ENCODE data around the gene P2RX5.

Gene P2RX5

DNA sequence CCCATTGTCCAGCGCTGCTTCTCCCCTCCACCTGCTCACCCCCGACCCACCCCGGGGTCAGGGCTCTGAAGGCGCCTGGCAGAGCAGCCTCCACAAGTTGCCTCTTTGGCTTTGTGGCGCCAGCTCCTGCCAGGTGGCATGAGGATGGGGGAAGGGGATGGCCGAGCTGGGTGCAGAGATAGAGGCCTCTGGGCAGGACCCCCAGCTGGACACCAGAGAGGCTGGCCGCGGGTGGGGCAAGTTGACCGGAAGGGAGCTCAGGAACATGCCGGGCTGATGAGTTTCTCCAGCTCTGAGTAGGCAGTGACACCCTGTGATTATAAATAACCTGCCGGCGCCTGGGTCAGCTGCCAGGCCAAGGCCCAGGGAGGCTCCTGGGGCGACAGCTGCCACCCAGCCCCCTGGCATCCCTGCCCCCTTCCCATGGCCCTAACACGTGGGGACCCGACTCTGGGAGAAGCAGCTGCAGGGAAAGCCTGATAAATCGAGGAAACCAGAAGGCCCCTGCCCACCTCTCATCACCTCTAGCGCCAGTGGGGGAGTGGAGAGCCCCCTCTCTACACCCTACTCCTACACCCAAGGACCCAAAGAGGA, 729 bp downstream of the P2RX5 start:
- Histone ChIP-seq H3K9ac (ENCODE audit: insufficient read length, low read depth) (peak overlapping the region; percentile 56), H3K4me3 (ENCODE audit: insufficient read length, low read depth) (peak overlapping the region; percentile 49), H3K36me3 (ENCODE audit: insufficient read depth, insufficient read length, low read length) (no peaks in the 10 kb centered on the region), H3K27me3 (ENCODE audit: insufficient read depth, insufficient read length) (peaks cover 37% of the 10 kb centered on the region), H3K4me1 (ENCODE audit: insufficient read depth, insufficient read length) (peaks cover 2% of the 10 kb centered on the region), H3K9me3 (ENCODE audit: insufficient read depth, low read length) (no peaks in the 10 kb centered on the region)
- no peak for TF ChIP-seq SUZ12 (IDR thresholded peaks at IDR 0.05; ENCODE audit: extremely low read depth, insufficient read depth, insufficient read length)
- no peak for TF ChIP-seq YY1 (IDR thresholded peaks at IDR 0.05; ENCODE audit: insufficient read depth, insufficient read length)
- no peak for TF ChIP-seq ZNF274 (IDR thresholded peaks at IDR 0.05; ENCODE audit: low read depth, low read length)
- DNase-seq (ENCODE audit: low read depth, low spot score) = no peak

DNA sequence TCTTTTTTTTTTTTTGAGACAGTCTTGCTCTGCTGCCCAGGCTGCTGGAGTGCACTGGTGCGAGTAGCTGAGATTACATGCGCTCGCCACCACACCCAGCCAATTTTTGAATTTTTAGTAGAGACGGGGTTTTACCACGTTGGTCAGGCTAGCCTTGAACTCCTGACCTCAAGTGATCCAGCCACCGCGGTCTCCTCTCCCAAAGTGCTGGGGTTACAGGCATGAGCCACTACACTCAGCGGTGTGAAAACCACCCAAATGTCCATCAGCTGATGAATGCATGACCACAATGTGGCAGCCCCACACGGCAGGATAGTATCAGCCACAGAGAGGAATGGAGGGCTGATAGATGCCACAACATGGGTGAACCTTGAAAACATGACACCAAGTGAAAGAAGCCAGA, 2.1 kb downstream of the P2RX5 start:
- no peak for DNase-seq (ENCODE audit: low read depth, low spot score)
- no peak overlapping the region for H3K9ac ChIP-seq (ENCODE audit: insufficient read length, low read depth)
- peaks cover 8% of the 10 kb centered on the region for H3K4me1 ChIP-seq (ENCODE audit: insufficient read depth, insufficient read length)
- no peak overlapping the region for H3K4me3 ChIP-seq (ENCODE audit: insufficient read length, low read depth)
- H3K9me3 ChIP-seq (ENCODE audit: insufficient read depth, low read length) = no peaks in the 10 kb centered on the region
- TF ChIP-seq ZNF274 (IDR thresholded peaks at IDR 0.05; ENCODE audit: low read depth, low read length) (no peak), SUZ12 (IDR thresholded peaks at IDR 0.05; ENCODE audit: extremely low read depth, insufficient read depth, insufficient read length) (no peak), YY1 (IDR thresholded peaks at IDR 0.05; ENCODE audit: insufficient read depth, insufficient read length) (no peak)
- peaks cover 37% of the 10 kb centered on the region for H3K27me3 ChIP-seq (ENCODE audit: insufficient read depth, insufficient read length)
- no peaks in the 10 kb centered on the region for H3K36me3 ChIP-seq (ENCODE audit: insufficient read depth, insufficient read length, low read length)

DNA sequence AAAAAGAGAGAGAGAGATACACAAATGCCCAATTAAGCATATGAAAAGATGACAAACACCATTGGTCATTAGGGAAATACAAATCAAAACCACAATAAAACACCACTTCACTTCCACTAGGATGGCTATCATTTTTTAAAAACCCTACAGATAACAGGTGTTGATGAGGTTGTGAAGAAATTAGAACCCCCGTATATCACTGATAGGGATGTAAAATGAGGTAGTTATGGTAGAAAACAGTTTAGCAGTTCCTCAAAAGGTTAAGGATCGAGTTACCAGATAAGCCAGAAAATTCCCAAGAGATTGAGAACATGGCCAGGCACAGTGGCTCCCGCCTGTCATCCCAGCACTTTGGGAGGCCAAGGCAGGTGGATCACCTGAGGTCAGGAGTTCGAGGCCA, 2.8 kb downstream of the P2RX5 start:
- DNase-seq (ENCODE audit: low read depth, low spot score) = no peak
- Histone ChIP-seq H3K9me3 (ENCODE audit: insufficient read depth, low read length) (no peaks in the 10 kb centered on the region), H3K9ac (ENCODE audit: insufficient read length, low read depth) (no peak overlapping the region), H3K4me3 (ENCODE audit: insufficient read length, low read depth) (no peak overlapping the region), H3K36me3 (ENCODE audit: insufficient read depth, insufficient read length, low read length) (no peaks in the 10 kb centered on the region), H3K4me1 (ENCODE audit: insufficient read depth, insufficient read length) (peaks cover 15% of the 10 kb centered on the region), H3K27me3 (ENCODE audit: insufficient read depth, insufficient read length) (peaks cover 37% of the 10 kb centered on the region)
- TF ChIP-seq ZNF274 (IDR thresholded peaks at IDR 0.05; ENCODE audit: low read depth, low read length) (no peak), YY1 (IDR thresholded peaks at IDR 0.05; ENCODE audit: insufficient read depth, insufficient read length) (no peak), SUZ12 (IDR thresholded peaks at IDR 0.05; ENCODE audit: extremely low read depth, insufficient read depth, insufficient read length) (no peak)

DNA sequence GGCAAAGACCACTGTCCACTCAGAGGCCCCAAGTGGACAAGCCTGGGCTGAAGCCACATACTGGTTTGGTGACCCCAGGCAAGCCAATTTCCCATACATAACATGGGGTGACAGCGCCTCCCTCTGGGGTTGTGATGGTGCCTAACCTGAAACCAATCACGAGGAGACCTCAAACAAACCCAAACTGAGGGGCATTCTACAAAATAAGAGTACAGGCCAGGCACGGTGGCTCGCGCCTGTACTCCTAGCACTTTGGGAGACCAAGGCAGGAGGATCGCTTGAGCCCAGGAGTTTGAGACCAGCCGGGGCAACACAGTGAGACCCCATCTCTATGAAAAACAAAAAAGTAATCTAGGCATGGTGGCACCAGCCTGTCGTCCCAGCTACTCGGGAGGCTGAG, 3.6 kb downstream of the P2RX5 start:
- peaks cover 18% of the 10 kb centered on the region for H3K4me1 ChIP-seq (ENCODE audit: insufficient read depth, insufficient read length)
- H3K9ac ChIP-seq (ENCODE audit: insufficient read length, low read depth) = no peak overlapping the region
- H3K27me3 ChIP-seq (ENCODE audit: insufficient read depth, insufficient read length) = peaks cover 35% of the 10 kb centered on the region
- no peaks in the 10 kb centered on the region for H3K9me3 ChIP-seq (ENCODE audit: insufficient read depth, low read length)
- no peaks in the 10 kb centered on the region for H3K36me3 ChIP-seq (ENCODE audit: insufficient read depth, insufficient read length, low read length)
- TF ChIP-seq SUZ12 (IDR thresholded peaks at IDR 0.05; ENCODE audit: extremely low read depth, insufficient read depth, insufficient read length) (no peak), ZNF274 (IDR thresholded peaks at IDR 0.05; ENCODE audit: low read depth, low read length) (no peak), YY1 (IDR thresholded peaks at IDR 0.05; ENCODE audit: insufficient read depth, insufficient read length) (no peak)
- DNase-seq (ENCODE audit: low read depth, low spot score) = no peak
- H3K4me3 ChIP-seq (ENCODE audit: insufficient read length, low read depth) = no peak overlapping the region

DNA sequence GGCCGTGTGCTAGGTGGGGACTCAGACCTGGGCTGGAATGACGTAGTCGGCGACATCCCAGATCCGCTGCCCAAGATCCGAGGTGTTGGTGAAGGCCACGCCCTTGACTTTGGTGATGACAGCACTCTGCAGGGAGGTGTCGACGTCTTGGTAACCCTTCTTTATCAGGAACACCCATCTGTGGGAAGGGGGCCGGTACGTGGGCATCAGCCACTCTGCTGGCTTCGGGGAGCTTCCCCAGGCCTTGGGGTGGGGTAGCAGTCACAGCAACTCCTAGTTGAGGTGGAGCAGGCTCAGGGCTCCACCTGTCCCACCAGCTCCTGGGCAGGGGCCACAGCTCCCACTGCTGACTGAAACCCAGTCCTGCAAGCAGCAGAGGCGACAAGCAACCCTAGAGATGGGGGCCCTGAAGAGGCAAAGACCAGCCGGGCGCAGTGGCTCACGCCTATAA, 4.3 kb downstream of the P2RX5 start:
- DNase-seq (ENCODE audit: low read depth, low spot score) = no peak

DNA sequence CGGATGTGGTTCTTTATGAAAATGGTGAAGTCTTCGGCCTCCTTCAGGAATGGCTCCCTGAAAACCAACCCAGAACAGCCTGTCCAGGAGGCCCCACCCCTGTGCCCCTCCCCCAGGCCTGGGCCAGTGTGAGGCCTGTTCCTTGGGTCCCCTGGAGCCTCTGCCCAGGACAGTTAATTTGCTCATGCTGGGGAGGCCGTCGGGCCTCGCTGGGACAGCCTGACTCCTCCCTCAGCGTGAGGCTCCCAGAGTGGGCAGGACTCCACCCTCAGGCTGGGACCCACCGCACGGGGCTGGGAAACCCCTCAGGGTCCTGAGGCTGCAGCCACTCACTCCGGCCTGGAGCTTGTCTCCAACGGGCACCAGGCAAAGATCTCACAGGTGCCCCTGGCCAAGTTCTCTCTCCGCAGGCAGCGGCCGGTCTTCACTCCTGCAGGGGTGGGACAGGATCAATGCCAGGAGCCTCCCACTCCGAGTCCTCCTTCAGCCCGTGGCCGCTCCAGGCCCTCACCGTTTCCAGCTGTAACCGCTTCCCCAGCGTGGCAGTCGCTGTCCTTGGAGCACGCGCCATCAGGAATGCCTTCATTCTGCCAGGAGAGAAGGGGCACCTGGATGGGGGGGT, 5.8 kb downstream of the P2RX5 start:
- no peak for DNase-seq (ENCODE audit: low read depth, low spot score)
- Histone ChIP-seq H3K9ac (ENCODE audit: insufficient read length, low read depth) (no peak overlapping the region), H3K4me3 (ENCODE audit: insufficient read length, low read depth) (no peak overlapping the region), H3K27me3 (ENCODE audit: insufficient read depth, insufficient read length) (peaks cover 16% of the 10 kb centered on the region), H3K9me3 (ENCODE audit: insufficient read depth, low read length) (no peaks in the 10 kb centered on the region), H3K4me1 (ENCODE audit: insufficient read depth, insufficient read length) (peaks cover 18% of the 10 kb centered on the region), H3K36me3 (ENCODE audit: insufficient read depth, insufficient read length, low read length) (no peaks in the 10 kb centered on the region)
- TF ChIP-seq ZNF274 (IDR thresholded peaks at IDR 0.05; ENCODE audit: low read depth, low read length) = no peak
- TF ChIP-seq SUZ12 (IDR thresholded peaks at IDR 0.05; ENCODE audit: extremely low read depth, insufficient read depth, insufficient read length) = no peak

More for the DNA sequence above, 4.3 kb downstream of the P2RX5 start:
- TF ChIP-seq SUZ12 (IDR thresholded peaks at IDR 0.05; ENCODE audit: extremely low read depth, insufficient read depth, insufficient read length) (no peak), YY1 (IDR thresholded peaks at IDR 0.05; ENCODE audit: insufficient read depth, insufficient read length) (no peak), ZNF274 (IDR thresholded peaks at IDR 0.05; ENCODE audit: low read depth, low read length) (no peak)
- Histone ChIP-seq H3K4me3 (ENCODE audit: insufficient read length, low read depth) (no peak overlapping the region), H3K36me3 (ENCODE audit: insufficient read depth, insufficient read length, low read length) (no peaks in the 10 kb centered on the region), H3K9me3 (ENCODE audit: insufficient read depth, low read length) (no peaks in the 10 kb centered on the region), H3K4me1 (ENCODE audit: insufficient read depth, insufficient read length) (peaks cover 18% of the 10 kb centered on the region), H3K9ac (ENCODE audit: insufficient read length, low read depth) (no peak overlapping the region), H3K27me3 (ENCODE audit: insufficient read depth, insufficient read length) (peaks cover 30% of the 10 kb centered on the region)

DNA sequence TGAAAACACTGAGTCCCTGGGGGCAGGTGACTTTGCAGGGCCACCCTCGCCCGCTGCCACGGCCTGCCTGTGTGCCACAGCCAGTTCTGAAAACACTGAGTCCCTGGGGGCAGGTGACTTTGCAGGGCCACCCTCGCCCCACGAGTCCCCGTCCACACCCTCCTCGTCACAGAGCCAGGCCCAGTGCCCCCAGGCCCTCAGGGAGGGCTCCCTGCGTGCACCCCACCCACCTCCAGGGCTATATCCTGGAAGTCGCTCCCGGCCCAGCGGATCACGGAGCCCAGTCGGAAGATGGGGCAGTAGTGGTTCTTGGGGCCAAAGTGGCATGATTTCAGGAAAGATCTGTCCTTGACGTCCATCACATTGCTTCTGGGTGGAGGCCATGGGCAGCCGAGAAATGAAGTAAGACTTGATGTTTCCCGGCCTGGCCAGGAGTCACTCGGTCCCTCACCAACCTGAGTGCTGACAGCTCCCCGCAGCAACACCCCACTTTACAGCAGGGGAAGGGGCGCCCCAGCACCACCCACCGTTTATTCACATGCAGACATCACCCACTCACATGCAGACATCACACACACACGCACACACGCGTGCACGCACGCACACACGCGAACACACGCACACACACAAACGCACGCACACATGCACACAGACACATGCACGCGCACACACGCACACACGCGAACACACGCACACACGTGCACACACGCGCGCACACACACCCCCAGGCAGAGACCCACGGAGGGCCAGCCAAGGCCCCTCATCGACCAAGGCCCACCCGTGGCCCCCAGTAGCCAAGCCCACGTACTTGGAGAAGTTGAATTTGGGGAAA, 6.5 kb downstream of the P2RX5 start:
- peaks cover 18% of the 10 kb centered on the region for H3K4me1 ChIP-seq (ENCODE audit: insufficient read depth, insufficient read length)
- H3K27me3 ChIP-seq (ENCODE audit: insufficient read depth, insufficient read length) = peaks cover 8% of the 10 kb centered on the region
- TF ChIP-seq ZNF274 (IDR thresholded peaks at IDR 0.05; ENCODE audit: low read depth, low read length) (no peak), SUZ12 (IDR thresholded peaks at IDR 0.05; ENCODE audit: extremely low read depth, insufficient read depth, insufficient read length) (no peak), YY1 (IDR thresholded peaks at IDR 0.05; ENCODE audit: insufficient read depth, insufficient read length) (no peak)
- no peaks in the 10 kb centered on the region for H3K9me3 ChIP-seq (ENCODE audit: insufficient read depth, low read length)
- no peaks in the 10 kb centered on the region for H3K36me3 ChIP-seq (ENCODE audit: insufficient read depth, insufficient read length, low read length)
- no peak overlapping the region for H3K4me3 ChIP-seq (ENCODE audit: insufficient read length, low read depth)
- H3K9ac ChIP-seq (ENCODE audit: insufficient read length, low read depth) = no peak overlapping the region
- DNase-seq (ENCODE audit: low read depth, low spot score) = no peak
